Esophagus mucosa (tissue), 1 donor: ENCODE measurements around the gene NFS1. TPM values are rescaled to one million over a fixed set of nuclear protein-coding genes. Genes with fewer than 3 reads are reported as not detected.
"Not testable (repeated sequence)": the region's sequence is repeated elsewhere in the genome, so short reads cannot be mapped to it uniquely, and the experiment has no call there.

Experiments
- ATAC-seq: fragments of 200-7000 bp; cut with Tn5 transposase; one replicate; pipeline ENCODE4 v1.9.1; 2020
- total RNA-seq: library from RNA; stranded (reverse); gene quantifications from one replicate; pipeline ENCODE4 v1.2.4, GENCODE V29; 2023
- donor health status: DM: yes; HTN: yes; CAD: no.

The NFS1 gene
- total RNA-seq, 1 donor from 2014 or later = 25.1 TPM

DNA sequence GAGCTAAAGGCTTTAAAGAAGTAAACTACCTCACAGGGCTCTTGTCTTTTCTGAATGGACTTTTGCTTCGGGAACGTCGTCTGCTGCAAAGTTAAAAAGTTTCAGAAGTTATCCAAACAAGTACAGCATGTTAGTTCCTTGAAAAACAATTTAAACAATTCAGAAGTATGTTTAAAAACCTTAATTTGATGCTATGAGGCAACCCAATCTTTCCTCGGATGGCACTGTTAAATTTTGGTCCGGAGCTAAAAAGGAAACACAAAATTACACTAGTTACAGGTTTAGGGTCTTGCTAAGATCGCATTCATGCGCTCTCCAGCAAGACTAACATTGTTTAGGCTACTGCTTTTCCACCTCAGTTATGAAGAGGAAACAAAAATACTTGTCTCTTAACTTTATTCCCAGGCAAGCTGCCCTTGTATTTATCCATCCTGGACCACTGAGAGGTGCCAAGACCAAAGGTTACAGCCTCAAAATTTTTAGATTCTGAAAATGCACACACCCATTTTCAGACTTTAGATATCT lies 30.2 kb upstream of the NFS1 start:
- ATAC-seq = no peak

DNA sequence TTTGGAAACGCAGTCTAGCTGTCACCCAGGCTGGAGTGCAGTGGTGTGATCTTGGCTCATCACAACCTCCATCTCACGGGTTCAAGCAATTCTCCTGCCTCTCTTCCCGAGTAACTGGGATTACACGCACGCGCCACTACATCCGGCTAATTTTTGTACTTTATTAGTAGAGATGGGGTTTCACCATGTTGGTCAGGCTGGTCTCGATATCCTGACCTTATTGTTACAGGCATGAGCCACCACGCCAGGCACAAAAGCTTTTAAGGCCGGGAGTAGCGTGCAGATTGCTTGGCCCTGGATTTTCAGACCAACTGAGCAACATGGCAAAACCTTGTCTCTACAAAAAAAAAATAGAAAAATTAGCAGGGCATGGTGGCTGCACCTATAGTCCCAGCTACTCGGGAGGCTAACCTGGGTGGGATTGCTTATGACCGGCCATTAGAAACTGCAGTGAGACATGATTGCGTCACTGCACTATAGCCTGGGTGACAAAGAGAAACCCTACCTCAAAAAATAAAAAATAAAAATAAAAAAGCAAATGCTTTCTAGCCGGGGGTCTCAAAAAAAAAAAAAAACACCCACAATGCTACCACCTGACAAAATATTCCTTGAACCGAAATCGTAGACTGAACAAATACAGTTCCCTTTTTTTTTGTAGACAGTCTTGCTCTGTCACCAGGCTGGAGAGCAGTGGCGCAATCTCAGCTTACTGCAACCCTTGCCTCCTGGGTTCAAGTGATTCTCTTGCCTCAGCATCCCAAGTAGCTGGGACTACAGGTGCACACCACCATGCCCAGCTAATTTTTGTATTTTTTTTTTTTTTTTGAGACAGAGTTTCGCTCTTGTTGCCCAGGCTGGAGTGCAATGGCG lies 27.9 kb upstream of the NFS1 start:
- ATAC-seq = no peak

DNA sequence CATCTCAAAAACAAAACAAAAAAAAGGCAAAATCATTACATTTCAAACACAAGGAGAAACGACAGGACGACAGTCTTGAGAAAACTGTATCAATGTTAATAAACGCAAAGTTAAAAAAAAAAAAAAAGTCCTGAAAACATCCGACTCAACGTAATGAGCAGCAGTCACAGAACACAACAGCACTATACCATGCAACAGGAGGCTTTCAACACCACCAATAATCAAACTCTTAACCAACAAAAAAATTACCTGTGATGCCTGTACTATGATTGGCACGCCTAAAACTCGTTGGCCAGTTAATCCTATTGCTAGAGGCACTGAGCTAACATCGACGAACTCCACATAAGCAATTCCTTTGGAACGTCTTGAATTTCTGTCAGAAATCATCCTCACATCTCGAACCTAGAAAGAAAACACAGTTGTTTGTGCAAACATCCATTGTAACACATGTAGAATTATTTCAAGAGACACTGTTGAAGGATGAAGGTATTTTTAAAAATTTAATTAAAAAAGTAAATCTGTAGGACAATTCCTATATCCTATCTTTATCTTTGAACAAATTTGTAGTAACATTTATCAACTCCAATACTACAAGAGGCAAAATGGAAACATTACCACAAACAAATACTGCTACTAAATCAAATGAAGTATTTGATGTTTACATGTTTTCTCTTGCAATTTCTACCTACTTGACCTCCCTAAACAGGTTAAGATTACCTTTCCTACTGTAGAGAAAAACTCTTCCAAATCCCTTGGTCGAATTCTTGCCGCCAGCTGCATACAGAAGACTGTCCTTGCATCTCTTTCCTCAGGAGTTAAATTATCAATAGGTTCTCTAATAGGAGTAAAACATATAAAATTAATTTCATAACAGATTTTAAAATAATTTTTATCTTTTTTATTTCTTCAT lies 25.4 kb upstream of the NFS1 start:
- ATAC-seq = no peak

DNA sequence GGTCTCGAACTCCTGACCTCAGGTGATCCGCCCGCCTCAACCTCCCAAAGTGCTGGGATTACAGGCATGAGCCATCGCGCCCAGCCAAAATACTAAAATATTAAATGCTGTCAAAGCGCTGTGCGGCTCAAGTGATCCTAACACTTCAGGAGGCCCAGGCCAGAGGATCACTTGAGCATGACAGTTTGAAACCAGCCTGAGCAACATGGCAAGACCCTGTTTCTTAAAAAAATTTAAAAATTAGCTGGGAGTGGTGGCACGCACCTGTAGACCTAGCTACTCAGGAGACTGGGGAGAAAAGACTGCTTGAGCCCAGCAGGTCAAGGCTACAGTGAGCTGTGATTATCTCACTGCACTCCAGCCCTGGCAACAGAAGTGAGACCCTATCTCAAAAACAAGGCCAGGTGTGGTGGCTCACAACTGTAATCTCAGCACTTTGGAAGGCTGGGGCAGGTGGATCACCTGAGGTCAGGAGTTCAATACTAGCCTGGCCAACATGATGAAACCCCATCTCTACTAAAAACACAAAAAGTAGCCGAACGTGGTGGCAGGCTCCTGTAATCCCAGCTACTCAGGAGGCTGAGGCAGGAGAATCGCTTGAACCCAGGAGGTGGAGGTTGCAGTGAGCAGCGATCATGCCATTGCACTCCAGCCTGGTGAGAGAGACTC lies 24.6 kb upstream of the NFS1 start:
- ATAC-seq = not testable (repeated sequence)

DNA sequence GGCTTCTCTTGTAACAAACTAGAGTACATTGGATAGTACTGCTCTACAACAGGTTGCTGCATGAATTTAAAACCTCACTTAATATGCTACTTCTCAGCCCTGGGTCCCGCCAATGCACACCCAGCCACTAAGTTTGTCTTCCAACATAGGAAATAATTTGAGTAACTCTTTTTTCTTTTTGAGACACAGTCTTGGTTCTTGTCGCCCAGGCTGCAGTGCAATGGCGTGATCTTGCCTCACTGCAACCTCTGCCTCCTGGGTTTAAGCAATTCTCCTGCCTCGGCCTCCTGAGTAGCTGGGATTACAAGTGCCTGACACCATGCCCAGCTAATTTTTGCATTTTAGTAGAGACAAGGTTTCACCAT lies 24.1 kb upstream of the NFS1 start:
- ATAC-seq = not testable (repeated sequence)

DNA sequence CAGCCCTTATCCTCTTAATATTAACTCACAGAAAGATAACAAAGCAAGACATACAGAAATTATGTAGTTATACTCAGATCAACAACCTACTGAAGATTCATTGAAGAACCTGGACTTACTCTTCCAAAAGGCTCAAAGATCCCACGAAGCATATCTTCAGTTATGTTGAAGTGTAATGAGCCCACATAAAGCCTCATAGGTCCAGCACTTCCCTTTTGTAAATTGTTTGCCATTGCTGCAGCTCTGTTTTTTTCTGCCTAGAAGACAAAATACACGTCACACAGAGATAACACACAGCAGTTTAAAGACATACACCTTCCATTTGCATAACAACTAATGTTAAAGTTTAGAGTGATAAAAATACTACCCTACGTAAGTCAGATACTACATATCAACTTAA lies 22.5 kb upstream of the NFS1 start:
- ATAC-seq = no peak

DNA sequence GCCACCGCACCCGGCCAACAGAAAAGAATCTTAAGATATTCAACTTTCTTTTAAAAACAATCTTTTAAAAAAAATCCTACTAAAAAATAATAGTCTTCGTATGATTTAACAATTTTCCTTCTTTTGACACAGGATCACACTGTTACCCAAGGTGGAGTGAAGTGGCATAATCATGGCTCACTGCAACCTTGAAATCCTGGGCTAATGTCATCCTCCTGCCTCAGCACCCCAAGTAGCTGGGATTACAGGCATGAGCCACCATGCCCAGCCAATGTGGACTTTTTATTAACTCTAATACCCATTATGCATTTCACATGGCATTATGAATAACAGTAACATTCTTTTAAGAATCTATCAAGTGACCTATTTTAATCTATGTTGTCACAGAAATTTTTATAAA lies 22.1 kb upstream of the NFS1 start:
- no peak for ATAC-seq

DNA sequence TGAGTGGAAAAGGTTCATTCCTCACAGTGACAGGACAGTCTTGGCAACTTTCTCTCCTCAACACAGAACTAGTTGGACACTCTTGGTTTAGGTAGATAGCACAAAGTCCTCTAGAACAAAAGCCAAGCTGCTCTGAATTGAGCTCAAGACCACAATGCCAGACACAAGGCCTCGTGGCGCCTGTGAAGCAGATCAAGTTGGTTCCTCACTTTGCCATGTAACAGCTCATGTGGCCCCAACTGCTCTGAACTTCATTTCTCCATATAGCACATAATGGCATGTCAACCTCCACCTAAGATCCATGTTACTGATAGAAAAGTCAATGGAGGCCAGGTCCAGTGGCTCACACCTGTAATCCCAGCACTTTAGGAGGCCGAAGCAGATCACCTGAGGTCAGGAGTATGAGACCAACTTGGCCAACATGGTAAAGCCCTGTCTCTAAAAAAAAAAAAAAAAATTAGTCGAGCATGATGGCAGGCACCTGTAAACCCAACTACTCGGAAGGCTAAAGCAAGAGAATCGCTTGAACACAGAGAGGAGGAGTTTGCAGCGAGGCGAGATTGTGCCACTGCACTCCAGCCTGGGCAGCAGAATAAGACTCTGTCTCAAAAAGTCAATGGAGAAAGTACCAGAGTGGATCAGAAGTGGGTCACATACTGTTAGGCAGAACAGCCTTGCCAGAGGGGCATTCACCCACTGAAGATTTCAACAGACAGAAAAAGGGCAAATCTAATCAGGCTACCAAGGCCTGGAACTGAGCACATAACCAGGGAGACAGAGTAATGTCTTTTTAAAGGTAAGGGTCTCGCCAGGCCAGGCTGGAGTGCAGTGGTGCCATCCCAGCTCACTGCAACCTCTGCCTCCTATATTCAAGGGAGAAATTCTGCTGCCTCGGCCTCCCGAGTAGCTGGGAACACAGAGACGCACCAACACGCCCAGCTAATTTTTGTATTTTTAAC lies 21.3 kb upstream of the NFS1 start:
- no peak for ATAC-seq

DNA sequence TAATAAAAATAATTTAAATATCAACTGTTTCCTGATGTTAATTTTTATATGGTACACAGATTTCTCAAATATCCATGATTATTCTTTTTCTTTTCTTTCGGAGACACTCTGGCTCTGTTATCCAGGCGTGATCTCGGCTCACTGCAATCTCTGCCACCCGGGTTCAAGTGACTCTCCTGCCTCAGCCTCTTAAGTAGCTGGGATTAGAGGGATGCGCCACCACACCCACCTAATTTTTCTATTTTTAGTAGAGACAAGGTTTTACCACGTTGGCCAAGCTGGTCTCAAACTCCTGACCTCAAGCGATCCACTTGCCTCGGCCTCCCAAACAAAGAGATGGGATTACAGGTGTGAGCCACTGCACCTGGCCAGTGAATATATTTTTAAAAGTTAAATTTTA lies 20.6 kb upstream of the NFS1 start:
- no peak for ATAC-seq

DNA sequence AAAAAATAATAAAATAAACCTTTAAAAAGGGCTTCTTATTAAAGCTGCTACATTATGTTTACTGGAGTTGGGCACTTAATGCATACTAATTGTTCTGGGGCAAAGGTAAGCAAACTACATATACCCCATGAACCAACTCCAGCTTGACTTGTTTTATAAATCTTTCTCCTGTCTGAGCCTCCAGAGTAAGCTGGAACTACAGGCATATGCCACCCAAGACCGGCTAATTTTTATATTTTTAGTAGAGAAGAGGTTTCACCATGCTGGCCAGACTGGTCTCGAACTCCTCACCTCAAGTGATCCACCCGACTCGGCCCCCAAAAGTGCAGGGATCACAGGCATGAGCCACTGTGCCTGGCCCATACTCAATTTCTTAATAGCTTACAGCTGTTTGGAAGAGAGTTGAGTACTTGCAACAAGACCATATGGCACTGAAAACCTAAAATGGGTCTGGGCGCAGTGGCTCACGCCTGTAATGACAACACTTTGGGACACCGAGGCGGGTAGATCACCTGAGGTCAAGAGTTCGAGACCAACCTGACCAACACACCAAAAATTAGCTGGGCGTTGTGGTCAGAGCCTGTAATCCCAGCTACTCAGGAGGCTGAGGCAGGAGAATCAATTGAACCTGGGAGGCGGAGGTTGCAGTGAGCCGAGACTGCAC lies 20.0 kb upstream of the NFS1 start:
- ATAC-seq = no peak

DNA sequence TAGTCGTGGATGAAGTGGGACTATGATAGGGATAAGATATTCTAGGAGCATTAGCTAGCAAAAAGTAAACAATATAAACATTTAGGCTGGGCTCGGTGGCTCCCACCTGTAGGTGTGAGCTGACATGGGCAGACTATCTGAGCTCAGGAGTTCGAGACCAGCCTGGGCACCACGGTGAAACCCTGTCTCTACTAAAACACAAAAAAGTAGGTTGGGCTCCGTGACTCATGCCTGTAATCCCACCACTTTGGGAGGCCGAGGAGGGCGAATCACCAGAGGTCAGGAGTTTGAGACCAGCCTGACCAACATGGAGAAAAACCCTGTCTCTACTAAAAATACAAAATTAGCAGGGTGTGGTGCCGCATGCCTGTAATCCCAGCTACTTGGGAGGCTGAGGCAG lies 19.2 kb upstream of the NFS1 start:
- not testable (repeated sequence) for ATAC-seq

DNA sequence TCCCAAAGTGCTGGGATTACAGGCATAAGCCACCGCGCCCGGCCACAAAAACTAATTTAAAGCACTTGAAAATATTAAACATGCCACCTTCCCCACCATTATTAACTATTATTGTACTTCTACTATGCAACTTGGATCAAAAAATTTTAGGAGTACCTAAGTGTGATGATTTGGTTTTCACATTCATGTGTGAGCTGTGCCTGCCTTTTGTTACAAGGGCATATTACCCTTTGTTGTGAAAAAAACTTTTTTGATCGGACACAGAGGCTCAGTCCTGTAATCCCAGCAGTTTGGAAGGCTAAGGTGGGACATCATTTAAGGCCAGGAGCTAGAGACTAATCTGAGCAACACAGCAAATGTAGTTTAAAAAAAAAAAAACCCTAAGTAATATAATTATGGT lies 17.2 kb upstream of the NFS1 start:
- ATAC-seq = no peak

DNA sequence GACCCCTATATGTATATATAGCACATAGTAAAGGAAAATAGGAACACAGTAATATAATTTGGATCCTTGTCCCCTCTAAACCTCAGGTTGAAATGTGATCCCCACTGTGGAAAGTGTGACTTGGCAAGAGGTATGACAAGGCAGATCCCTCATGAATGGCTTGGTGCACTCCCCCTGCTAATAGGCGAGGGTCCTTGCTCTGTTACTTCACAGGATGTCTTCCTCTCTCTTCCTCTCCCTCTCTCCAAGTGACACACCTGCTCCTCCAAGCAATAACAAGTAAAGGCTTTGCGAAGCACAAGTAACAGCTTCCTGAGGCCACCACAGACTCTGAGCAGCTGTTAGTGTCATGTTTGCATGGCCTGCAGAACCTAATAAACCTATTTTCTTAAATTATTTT lies 16.5 kb upstream of the NFS1 start:
- no peak for ATAC-seq

DNA sequence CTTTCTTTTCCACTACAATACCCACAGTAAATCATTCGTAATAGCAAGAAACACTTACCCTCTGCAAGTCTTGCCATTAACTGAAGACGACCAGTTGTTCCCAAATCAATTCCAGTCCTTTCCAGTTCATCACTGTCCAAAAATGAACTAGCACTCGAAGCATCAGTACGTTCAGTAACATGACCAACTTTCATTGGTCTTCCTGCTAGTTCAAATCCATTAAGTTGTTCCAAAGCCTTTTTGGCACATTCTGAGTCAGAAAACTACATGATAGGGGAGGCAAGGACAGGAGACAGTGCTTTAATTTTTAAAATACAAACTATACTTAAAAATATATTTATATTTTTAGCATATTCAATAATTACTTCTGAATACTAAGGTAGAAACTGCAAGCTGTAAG lies 15.0 kb upstream of the NFS1 start:
- ATAC-seq = no peak

DNA sequence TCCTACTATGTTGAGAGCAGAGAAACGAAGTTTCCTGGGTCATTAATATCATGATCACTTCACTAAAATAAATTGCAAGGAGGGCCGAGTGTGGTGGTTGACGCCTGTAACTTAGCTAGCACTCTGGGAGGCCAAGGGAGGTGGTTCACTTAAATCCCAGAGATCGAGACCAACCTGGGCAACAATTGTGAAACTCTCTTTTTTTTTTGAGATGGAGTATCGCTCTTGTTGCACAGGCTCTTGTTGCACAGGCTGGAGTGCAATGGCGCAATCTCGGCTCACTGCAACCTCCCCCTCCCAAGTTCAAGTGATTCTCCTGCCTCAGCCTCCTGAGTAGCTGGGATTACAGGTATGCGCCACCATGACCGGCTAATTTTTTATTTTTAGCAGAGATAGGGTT lies 14.0 kb upstream of the NFS1 start:
- not testable (repeated sequence) for ATAC-seq

DNA sequence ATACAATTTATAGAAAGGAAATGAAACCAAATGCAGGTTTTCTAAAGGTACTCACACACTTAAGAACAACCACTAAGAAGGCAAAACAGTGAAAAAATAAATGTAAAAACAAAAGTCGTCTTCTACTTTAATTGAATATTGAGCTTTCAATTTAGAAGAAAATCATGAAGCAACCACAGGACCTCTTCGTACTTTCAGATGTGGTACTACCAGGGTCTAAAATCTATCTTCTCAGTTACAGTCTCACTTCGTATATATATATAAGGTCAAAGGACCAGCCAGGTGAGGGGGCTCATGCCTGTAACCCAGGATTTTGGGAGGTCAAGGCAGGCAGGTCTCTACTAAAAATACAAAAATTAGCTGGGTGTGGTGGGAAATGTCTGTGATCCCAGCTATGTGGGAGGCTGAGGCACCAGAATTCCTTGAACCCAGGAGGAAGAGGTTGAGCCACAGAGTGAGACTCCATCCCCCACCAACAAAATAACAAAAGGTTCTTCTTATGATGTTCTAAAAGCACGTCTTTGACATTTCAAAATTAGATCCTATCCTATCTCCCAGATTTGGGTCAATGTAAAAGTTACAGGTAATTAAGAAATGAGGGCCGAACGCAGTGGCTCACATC lies 12.5 kb upstream of the NFS1 start:
- ATAC-seq = no peak

DNA sequence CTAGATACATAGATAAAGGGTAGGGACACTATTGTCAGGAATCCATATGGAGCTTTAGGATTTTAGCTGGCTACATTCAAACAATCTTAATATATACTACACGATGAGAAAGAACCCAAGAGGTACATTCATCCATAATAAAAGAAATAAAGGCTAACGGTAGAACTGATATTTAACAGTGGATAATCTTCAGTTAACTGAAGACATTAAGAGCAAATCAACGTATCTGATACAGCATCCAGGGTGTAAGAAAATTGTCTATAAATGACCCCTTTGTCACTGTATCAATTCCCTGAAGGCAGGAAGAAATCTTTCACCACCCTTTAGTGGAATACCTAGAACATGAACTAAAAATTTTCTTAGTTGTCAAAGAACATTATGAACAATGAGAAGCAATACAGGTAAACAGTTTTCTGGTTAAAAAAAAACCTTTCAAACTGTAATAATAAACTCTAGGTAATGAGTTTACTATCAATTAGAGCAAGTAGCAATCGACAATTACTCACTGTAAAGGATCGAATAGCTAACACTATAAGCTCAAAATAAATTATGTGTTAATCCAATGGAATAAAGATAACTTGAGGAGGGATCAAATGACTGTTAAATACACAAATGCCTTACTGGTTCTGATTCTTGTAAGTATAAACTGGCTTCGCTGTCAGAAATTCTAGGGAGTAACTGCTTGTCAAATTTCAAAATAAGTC lies 11.9 kb upstream of the NFS1 start:
- ATAC-seq = no peak

DNA sequence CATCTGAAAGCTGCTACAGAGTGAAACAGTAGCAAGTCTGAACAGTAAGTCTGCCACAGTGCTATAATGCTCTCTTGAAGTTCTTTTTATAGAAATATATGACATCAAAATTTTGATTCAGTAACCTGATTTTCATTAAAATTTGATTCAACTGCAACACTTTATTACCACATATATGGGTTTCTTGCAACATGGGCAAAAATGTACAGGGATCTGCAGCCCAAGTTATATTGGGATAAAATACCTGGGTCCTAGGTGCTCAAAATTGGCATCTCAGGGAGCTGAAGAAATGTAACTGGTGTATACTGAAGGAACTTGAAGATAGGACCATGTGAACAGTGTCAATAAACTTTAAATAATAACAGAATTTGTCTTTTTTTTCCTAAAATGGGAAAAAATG lies 10.9 kb upstream of the NFS1 start:
- ATAC-seq = no peak

DNA sequence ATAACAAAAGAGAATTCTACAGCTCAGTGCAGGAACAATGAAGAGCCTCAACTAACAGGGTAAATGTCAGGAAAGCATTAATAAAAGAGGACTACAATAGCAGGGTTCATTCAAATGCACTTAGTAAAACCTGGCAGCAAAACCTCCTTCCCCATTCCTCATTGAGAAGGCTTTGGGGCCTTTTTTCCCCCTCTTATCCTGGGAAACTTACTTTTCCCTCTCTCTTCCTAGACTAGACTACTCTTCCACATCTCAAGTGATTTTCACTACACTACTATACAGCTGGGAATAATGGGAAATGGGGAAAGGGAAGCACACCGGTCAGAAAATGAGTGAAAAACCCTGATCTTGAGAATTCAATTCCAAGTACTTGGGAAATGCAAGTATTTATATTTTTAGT lies 10.1 kb upstream of the NFS1 start:
- ATAC-seq = no peak

DNA sequence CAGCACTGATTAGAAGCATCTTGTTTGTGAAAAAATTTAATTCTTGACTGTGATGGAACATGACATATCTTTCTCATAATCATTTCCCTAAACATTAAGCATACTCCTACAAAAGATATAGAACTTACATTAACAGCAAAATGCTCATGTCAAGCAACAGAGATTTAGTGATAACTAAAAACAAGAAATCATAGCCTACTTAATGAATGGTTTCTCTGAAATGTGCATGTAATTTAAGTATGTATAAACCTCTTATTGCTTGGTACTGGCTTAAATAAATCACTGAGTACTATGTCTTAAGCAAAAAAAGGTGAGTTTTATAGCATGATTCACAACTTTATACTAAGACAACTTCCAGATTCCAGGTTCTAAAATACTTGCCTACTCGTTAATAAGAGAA lies 9.3 kb upstream of the NFS1 start:
- ATAC-seq = no peak
